Measurements from ENCODE around the gene CLMP. TPM values are rescaled to one million over a fixed set of nuclear protein-coding genes. Genes with fewer than 3 reads are reported as not detected.

The CLMP gene
- total RNA-seq, 2 experiments from 2014 or later = 0.06 to 0.19 TPM

GRCh38 chr11:123169821-123170220, 25.2 kb downstream of the CLMP start:
- H3K36me3 Mint-ChIP-seq (ENCODE audit: low read depth) = no peaks in the 10 kb centered on the region
- H3K4me1 Mint-ChIP-seq (ENCODE audit: low read depth) = no peaks in the 10 kb centered on the region
- CTCF ChIA-PET = no interaction called here
- H3K27me3 Mint-ChIP-seq = no peaks in the 10 kb centered on the region
- no peaks in the 10 kb centered on the region for H3K27me3 ChIP-seq (ENCODE audit: control insufficient read depth in 1 of 2, insufficient read depth in 2 of 2, low read length in 2 of 2)
- no peaks in the 10 kb centered on the region for H3K4me1 ChIP-seq (ENCODE audit: insufficient read depth, low read length)
- POLR2A ChIA-PET = no interaction called here
- ATAC-seq (ENCODE audit: poor library complexity) (no peak), DNase-seq (no peak)
- no peak overlapping the region for H3K27ac ChIP-seq (ENCODE audit: low read depth in 1 of 2, low read length in 2 of 2)
- no peak overlapping the region for H3K27ac Mint-ChIP-seq
- TF ChIP-seq CTCF (IDR thresholded peaks at IDR 0.05) = no peak
- H3K4me3 Mint-ChIP-seq = no peak overlapping the region
- H3K4me3 ChIP-seq (ENCODE audit: low read length) = no peak overlapping the region
- no peaks in the 10 kb centered on the region for H3K9me3 ChIP-seq (ENCODE audit: control insufficient read depth in 1 of 2, insufficient read depth in 1 of 2, low read length in 2 of 2)
- intact Hi-C loops (cut with DNase I, micrococcal nuclease) = no loop called here
- H3K9me3 Mint-ChIP-seq = no peaks in the 10 kb centered on the region
- H3K36me3 ChIP-seq (ENCODE audit: insufficient read depth, low read length) = no peaks in the 10 kb centered on the region

DNA sequence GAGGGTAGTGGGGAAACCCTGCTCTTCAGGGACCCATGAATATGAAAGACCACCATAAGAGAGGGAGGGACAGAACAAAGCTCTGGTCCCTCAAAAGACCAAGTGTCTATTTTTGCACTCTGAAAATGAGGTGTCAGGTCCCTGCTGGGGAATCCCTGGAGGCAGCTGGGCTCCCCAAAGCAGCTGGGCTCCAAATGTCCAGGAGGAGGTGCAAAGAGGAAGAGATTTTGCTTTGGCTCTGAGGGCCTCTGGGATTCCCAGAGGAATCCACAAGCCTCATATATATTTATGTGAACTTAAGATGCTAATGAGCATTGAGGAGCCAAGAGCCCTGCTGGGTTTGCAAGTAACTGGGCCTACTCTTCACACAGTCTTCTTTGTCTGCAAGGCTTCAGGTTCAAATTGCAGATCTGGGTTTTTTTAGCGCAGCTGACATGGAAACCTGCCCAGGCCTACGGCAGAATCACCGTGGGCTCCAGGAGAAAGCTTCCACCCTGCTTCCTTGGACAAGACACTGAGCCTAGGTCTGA, 26.0 kb downstream of the CLMP start:
- no peak overlapping the region for H3K27ac ChIP-seq (ENCODE audit: low read depth in 1 of 2, low read length in 2 of 2)
- intact Hi-C loops (cut with DNase I, micrococcal nuclease) = no loop called here
- no peaks in the 10 kb centered on the region for H3K4me1 ChIP-seq (ENCODE audit: insufficient read depth, low read length)
- H3K27me3 ChIP-seq (ENCODE audit: control insufficient read depth in 1 of 2, insufficient read depth in 2 of 2, low read length in 2 of 2) = no peaks in the 10 kb centered on the region
- H3K36me3 ChIP-seq (ENCODE audit: insufficient read depth, low read length) = no peaks in the 10 kb centered on the region
- TF ChIP-seq CTCF (IDR thresholded peaks at IDR 0.05) = no peak
- POLR2A ChIA-PET = no interaction called here
- Mint-ChIP-seq H3K4me1 (ENCODE audit: low read depth) (no peaks in the 10 kb centered on the region), H3K9me3 (no peaks in the 10 kb centered on the region), H3K27ac (no peak overlapping the region), H3K27me3 (no peaks in the 10 kb centered on the region), H3K4me3 (no peak overlapping the region), H3K36me3 (ENCODE audit: low read depth) (no peaks in the 10 kb centered on the region)
- no peak for ATAC-seq (ENCODE audit: poor library complexity)
- CTCF ChIA-PET = no interaction called here
- H3K4me3 ChIP-seq (ENCODE audit: low read length) = no peak overlapping the region
- H3K9me3 ChIP-seq (ENCODE audit: control insufficient read depth in 1 of 2, insufficient read depth in 1 of 2, low read length in 2 of 2) = no peaks in the 10 kb centered on the region
- DNase-seq = no peak

DNA sequence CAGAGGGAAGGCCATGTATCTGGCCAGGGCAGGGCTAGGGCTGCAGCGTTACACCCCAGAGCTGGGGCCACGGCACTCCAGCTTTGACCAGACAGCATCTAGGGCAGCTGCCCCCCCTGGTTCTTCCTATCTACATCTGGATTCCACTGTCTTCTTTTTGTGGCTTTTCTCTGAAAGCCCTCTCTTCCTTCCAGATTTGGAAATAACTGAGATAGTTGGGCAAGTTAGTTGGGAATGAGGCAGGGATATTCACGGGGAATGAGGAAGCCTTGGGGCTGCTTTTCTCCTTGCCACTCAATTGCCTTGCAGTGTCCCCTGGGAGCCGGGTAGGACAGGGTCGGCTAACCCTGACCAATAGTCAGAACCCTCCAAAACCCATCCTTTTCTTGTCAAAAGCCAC, 26.8 kb downstream of the CLMP start:
- no peak for ATAC-seq (ENCODE audit: poor library complexity)
- intact Hi-C loops (cut with DNase I, micrococcal nuclease) = no loop called here
- H3K9me3 Mint-ChIP-seq = no peaks in the 10 kb centered on the region
- DNase-seq = no peak
- H3K27me3 Mint-ChIP-seq = no peaks in the 10 kb centered on the region
- Histone ChIP-seq H3K9me3 (ENCODE audit: control insufficient read depth in 1 of 2, insufficient read depth in 1 of 2, low read length in 2 of 2) (no peaks in the 10 kb centered on the region), H3K27me3 (ENCODE audit: control insufficient read depth in 1 of 2, insufficient read depth in 2 of 2, low read length in 2 of 2) (no peaks in the 10 kb centered on the region), H3K4me1 (ENCODE audit: insufficient read depth, low read length) (no peaks in the 10 kb centered on the region), H3K27ac (ENCODE audit: low read depth in 1 of 2, low read length in 2 of 2) (no peak overlapping the region), H3K36me3 (ENCODE audit: insufficient read depth, low read length) (no peaks in the 10 kb centered on the region), H3K4me3 (ENCODE audit: low read length) (no peak overlapping the region)
- no peak overlapping the region for H3K27ac Mint-ChIP-seq
- no peak overlapping the region for H3K4me3 Mint-ChIP-seq
- CTCF ChIA-PET = interaction anchor here (1.5 kb wide), 1 partner anchor 79 kb away, joined by 3 read pairs; no protein-coding TSS in a partner anchor
- no peak for TF ChIP-seq CTCF (IDR thresholded peaks at IDR 0.05)
- no peaks in the 10 kb centered on the region for H3K4me1 Mint-ChIP-seq (ENCODE audit: low read depth)
- H3K36me3 Mint-ChIP-seq (ENCODE audit: low read depth) = no peaks in the 10 kb centered on the region
- POLR2A ChIA-PET = no interaction called here
